Keratinocyte (primary cell): Measurements from ENCODE around the gene MAG. TPM values are rescaled to one million over a fixed set of nuclear protein-coding genes. Genes with fewer than 3 reads are reported as not detected.

Experiments used
- DNase-seq: peaks from one replicate; pipeline ENCODE4 v3.0.0-alpha.2; 2011; ENCODE audit warnings: low read depth, missing footprints, low spot score
- FAIRE-seq: peaks from 2 replicates; lab custom pipeline; 2011; peaks lifted over from hg19 to GRCh38; lab: Jason Lieb, UNC
- H2AFZ ChIP-seq: 2 replicates; pipeline ENCODE4 v1.6.0; 2012; ENCODE audit warnings: low read length, control low read depth, inconsistent platforms; ENCODE audit not compliant: control insufficient read depth
- H3K27ac ChIP-seq: 2 replicates; pipeline ENCODE4 v1.5.1; 2011; ENCODE audit warnings: low read length; ENCODE audit not compliant: control insufficient read depth, insufficient read depth
- H3K27me3 ChIP-seq: 3 replicates; pipeline ENCODE4 v1.6.0; 2011; ENCODE audit warnings: low read length; ENCODE audit not compliant: control insufficient read depth, insufficient read depth; ENCODE audit errors: extremely low read depth
- H3K36me3 ChIP-seq, 2 experiments: 2 replicates in 1 of 2; 3 replicates in 1 of 2; pipeline ENCODE4 v1.5.1; 2011; ENCODE audit warnings: low read length in 2 of 2, mild to moderate bottlenecking in 1 of 2; ENCODE audit not compliant: control insufficient read depth in 2 of 2, insufficient read depth in 2 of 2; ENCODE audit errors: extremely low read depth in 1 of 2
- H3K4me1 ChIP-seq: 3 replicates; pipeline ENCODE4 v1.5.1; 2011; ENCODE audit warnings: low read length; ENCODE audit not compliant: control insufficient read depth, insufficient read depth; ENCODE audit errors: extremely low read depth
- H3K4me2 ChIP-seq: 3 replicates; pipeline ENCODE4 v1.6.0; 2011; ENCODE audit warnings: low read depth, low read length; ENCODE audit not compliant: control insufficient read depth, insufficient read depth; ENCODE audit errors: extremely low read depth
- H3K4me3 ChIP-seq, 3 experiments: fragments of 200-600 bp in 1 of 3; sonication (generic) in 1 of 3; 2 replicates in 2 of 3; 3 replicates in 1 of 3; pipeline ENCODE4 v1.5.1; 2011 to 2016; ENCODE audit warnings: low read length in 3 of 3, mild to moderate bottlenecking in 3 of 3, control low read depth in 2 of 3, inconsistent platforms in 1 of 3, low read depth in 1 of 3, mixed read lengths in 1 of 3, mixed run types in 1 of 3, moderate library complexity in 1 of 3; ENCODE audit not compliant: control insufficient read depth in 2 of 3, insufficient read depth in 2 of 3; ENCODE audit errors: extremely low read depth in 1 of 3
- H3K79me2 ChIP-seq: 2 replicates; pipeline ENCODE4 v1.6.0; 2012; ENCODE audit warnings: low read length; ENCODE audit not compliant: control insufficient read depth, insufficient read depth
- H3K9ac ChIP-seq: 3 replicates; pipeline ENCODE4 v1.6.0; 2011; ENCODE audit warnings: low read length; ENCODE audit not compliant: control insufficient read depth, insufficient read depth; ENCODE audit errors: extremely low read depth
- H3K9me1 ChIP-seq: 3 replicates; pipeline ENCODE4 v1.6.0; 2011; ENCODE audit warnings: low read length; ENCODE audit not compliant: control insufficient read depth, insufficient read depth; ENCODE audit errors: extremely low read depth
- H3K9me3 ChIP-seq: 2 replicates; pipeline ENCODE4 v1.5.1; 2012; ENCODE audit warnings: low read depth, low read length; ENCODE audit not compliant: control insufficient read depth
- H4K20me1 ChIP-seq: 3 replicates; pipeline ENCODE4 v1.6.0; 2011; ENCODE audit warnings: low read length; ENCODE audit not compliant: control insufficient read depth, insufficient read depth; ENCODE audit errors: extremely low read depth
- CTCF ChIP-seq, 3 experiments: IDR thresholded peaks in 1 of 3; conservative IDR thresholded peaks in 1 of 3; optimal IDR thresholded peaks in 1 of 3; 2 replicates in 2 of 3; 3 replicates in 1 of 3; pipeline versions ENCODE3 to v1.5.1; 2011; ENCODE audit warnings: low read length in 3 of 3, mild to moderate bottlenecking in 3 of 3, moderate library complexity in 2 of 3, control low read depth in 1 of 3, inconsistent platforms in 1 of 3; ENCODE audit not compliant: insufficient read depth in 2 of 3; ENCODE audit errors: extremely low read depth in 1 of 3
- EZH2 ChIP-seq: IDR thresholded peaks from one replicate; pipeline ENCODE4 v1.6.1; 2012; ENCODE audit warnings: inconsistent platforms, mild to moderate bottlenecking, low read length, moderate library complexity
- dilution Hi-C: fragments of 300-500 bp; cut with MboI; formaldehyde crosslinking; loops from one replicate; pipeline ENCODE4 v1.7.0; 2020; ENCODE audit warnings: low sequenced_read_pairs; ENCODE audit not compliant: extremely low pct_ligation_motif_present
- polyA plus RNA-seq, 5 experiments: library from polyadenylated mRNA; depleted of rRNA in 3 of 5; stranded (reverse) in 3 of 5; stranded (forward) in 1 of 5; unstranded in 1 of 5; fragments of >200 nt; gene quantifications; 1 replicate in 1 of 5; 2 replicates in 3 of 5; 3 replicates in 1 of 5; pipeline versions ENCODE4 v1.2.1 to v1.2.3, GENCODE V29; 2011 to 2012; ENCODE audit warnings: missing spikeins in 2 of 5, low read depth in 1 of 5, low replicate concordance in 1 of 5

The MAG gene
- polyA plus RNA-seq, 1 donor (not counting 4 experiments of a cell fraction or from before 2014, with no cell fraction given), result not detected

GRCh38 chr19:35270381-35270811, 21.6 kb upstream of the MAG start:
- no peaks in the 10 kb centered on the region for H3K9me1 ChIP-seq
- no peak overlapping the region for H2AFZ ChIP-seq
- H3K9ac ChIP-seq, result no peak overlapping the region
- no peaks in the 10 kb centered on the region for H4K20me1 ChIP-seq
- H3K4me3 ChIP-seq, result peak overlapping the region in 1 of 3 experiments; percentile 49
- dilution Hi-C loops, result no loop called here
- H3K79me2 ChIP-seq, result peaks cover 17% of the 10 kb centered on the region
- FAIRE-seq, result no peak
- H3K4me2 ChIP-seq, result peak overlapping the region; percentile 60
- no peaks in the 10 kb centered on the region for H3K9me3 ChIP-seq
- peaks cover 22 to 33% of the 10 kb centered on the region in 2 experiments for H3K36me3 ChIP-seq
- H3K27ac ChIP-seq, result no peak overlapping the region
- H3K4me1 ChIP-seq, result peaks cover 14% of the 10 kb centered on the region
- no peak for DNase-seq
- no peaks in the 10 kb centered on the region for H3K27me3 ChIP-seq
- no peak for TF ChIP-seq EZH2
- no peak for TF ChIP-seq CTCF (optimal IDR thresholded peaks at IDR 0.05 in 1 of 3, IDR thresholded peaks at IDR 0.05 in 1 of 3, conservative IDR thresholded peaks at IDR 0.05 in 1 of 3; ENCODE audit: extremely low read depth in 1 of 3, insufficient read depth in 2 of 3, low read length in 3 of 3)

GRCh38 chr19:35271546-35271945, 20.4 kb upstream of the MAG start:
- H3K27me3 ChIP-seq, result no peaks in the 10 kb centered on the region
- DNase-seq, result no peak
- H3K4me2 ChIP-seq, result no peak overlapping the region
- peaks cover 11% of the 10 kb centered on the region for H3K79me2 ChIP-seq
- no peak overlapping the region for H3K27ac ChIP-seq
- no peak overlapping the region for H2AFZ ChIP-seq
- H3K4me3 ChIP-seq, result no peak overlapping the region
- H3K9ac ChIP-seq, result no peak overlapping the region
- no peaks in the 10 kb centered on the region for H3K9me1 ChIP-seq
- dilution Hi-C loops, result no loop called here
- TF ChIP-seq EZH2 (no peak), CTCF (optimal IDR thresholded peaks at IDR 0.05 in 1 of 3, IDR thresholded peaks at IDR 0.05 in 1 of 3, conservative IDR thresholded peaks at IDR 0.05 in 1 of 3; ENCODE audit: extremely low read depth in 1 of 3, insufficient read depth in 2 of 3, low read length in 3 of 3) (no peak)
- no peaks in the 10 kb centered on the region for H3K9me3 ChIP-seq
- no peaks in the 10 kb centered on the region for H4K20me1 ChIP-seq
- H3K4me1 ChIP-seq, result peaks cover 6% of the 10 kb centered on the region
- peaks cover 25 to 28% of the 10 kb centered on the region in 2 experiments for H3K36me3 ChIP-seq
- FAIRE-seq, result no peak
